Measurements from ENCODE around the gene TRIP4.
A peak's percentile ranks its signal among the peaks of the same experiment; 100 is the strongest.
"Not testable (repeated sequence)": the region's sequence is repeated elsewhere in the genome, so short reads cannot be mapped to it uniquely, and the experiment has no call there.

TRIP4 gene

DNA sequence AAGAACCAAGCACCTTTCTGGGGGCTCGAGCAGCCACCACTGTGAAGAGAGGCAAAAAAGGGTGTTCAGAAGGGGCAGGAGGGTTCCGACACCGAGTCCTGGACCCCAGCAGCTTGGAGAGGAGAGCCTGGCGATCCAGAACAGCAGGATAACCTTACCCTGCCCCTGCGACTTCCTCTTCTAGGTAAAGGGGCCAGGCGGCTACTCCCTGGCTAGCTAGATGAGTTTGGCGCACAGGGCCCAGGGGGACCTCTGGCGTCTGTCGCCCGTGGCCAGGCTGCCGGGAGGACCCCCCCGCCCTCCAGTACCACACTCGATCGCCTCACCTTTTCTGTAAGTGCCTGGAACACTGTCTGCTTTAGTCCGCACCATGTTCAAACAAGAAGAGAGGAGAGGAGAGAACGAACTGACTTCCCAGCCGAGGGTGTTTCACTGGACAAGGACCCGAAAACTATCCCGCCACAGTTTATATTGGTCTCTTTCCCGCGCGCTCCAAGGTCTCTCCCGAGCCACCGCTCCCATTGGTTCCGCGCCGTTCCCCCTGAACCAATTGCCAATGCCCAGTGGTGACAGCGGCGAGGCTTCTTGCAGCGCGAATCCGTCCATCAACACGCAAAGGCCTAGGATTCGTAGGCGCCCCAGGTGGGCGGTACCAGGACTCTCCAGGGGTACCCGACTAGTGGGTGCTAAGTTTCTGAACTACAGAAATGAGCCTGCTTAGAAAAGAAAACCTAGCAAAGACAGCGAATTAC lies 6.5 kb upstream of the TRIP4 start, which contains the start of gene PCLAF:
Gene PCLAF, minus strand, starts transcription at position 442 of the 752 bp plus-strand sequence. Its CDS starts 70 bp downstream, at position 372.
- peak; percentile 97 for DNase-seq (ENCODE audit: low spot score)

DNA sequence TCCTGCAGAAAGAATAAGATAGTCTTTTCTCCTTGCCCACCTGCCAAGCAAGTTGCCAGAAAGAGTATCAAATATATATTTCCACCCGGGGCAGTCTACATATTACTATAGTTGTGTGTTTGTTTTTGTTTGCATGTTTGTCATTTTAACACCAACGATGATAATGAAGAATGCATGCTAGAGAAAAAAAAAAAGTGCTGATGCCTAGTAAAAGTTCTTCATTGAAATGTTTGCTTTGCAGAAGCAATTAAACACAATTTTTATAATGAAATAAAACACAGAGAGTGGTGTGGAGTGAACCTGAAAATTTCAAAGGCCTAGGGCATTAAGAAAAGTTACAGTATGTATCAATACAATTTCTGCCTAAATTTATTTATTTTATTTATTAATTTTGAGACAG lies 3.9 kb upstream of the TRIP4 start:
- DNase-seq (ENCODE audit: low spot score): no peak

DNA sequence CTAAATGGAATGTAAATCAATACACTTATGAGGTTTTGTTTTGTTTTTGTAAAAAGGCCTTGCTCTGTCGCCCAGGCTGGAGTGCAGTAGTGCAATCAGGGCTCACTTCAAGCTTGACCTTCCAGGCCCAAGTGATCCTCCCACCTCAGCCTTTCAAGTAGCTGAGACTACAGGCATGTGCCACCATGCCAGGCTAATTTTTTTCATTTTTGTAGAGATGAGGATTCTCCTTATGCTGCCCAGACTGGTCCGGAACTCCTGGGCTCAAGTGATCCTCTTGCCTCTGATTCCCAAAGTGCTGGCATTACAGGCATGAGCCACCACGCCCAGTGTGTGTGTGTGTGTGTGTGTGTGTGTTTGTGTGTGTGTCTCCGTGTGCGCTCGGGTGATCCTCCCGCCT lies 1.3 kb upstream of the TRIP4 start:
- no peak for DNase-seq (ENCODE audit: low spot score)

DNA sequence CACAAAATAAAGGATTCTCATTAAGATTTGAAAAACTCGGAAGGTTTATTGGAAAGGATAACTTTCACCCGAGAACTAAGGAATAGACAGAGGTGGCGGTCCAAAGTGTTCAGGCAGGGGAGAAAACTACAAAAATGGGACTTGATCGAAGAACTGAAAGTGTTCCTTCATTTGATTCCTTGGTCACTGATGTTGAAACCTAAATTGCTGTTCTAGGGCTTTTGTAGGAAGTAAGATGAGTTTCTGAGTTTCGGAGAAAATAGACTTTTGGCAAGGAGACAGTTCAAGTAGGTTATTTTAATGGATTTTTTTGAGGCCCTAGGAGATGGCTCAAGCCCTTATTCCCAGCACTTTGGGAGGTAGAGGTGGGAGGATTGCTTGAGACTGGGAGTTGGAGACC lies 1.4 kb downstream of the TRIP4 start:
- DNase-seq (ENCODE audit: low spot score): no peak

DNA sequence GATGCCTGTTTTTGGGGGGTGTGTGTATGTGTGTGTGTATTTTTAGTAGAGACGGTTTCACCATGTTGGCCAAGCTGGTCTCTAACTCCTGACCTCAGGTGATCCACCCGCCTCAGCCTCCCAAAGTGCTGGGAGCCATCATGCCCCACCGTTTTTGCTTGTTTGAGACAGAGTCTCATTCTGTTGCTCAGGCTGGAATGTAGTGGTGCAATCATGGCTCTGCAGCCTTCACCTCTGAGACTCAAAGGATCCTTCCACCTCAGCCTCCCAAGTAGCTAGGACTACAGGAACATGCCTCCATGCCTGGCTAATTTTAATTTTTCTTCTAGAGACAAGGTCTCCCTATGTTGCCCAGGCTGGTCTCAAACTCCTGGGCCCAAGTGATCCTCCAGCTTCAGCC lies 4.8 kb downstream of the TRIP4 start:
- DNase-seq (ENCODE audit: low spot score): not testable (repeated sequence)

DNA sequence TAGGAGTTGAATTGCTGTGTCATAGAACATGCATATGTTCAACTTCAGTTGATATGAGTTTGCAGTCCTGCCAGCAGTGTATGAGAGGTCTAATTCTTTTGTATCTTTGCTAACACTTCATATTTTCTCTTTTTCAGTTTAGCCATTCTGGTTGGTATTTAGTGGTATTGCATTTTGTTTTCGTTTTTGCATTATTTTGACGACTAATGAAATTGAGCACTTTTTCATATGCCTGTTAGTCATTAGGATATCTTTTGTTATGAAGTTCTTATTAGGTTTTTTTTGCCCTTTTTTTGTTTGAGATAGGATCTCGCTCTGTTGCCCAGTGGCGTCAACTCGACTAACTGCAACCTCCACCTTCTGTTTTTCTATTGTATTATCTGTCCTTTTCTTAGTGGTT lies 9.2 kb downstream of the TRIP4 start:
- no peak for DNase-seq (ENCODE audit: low spot score)

DNA sequence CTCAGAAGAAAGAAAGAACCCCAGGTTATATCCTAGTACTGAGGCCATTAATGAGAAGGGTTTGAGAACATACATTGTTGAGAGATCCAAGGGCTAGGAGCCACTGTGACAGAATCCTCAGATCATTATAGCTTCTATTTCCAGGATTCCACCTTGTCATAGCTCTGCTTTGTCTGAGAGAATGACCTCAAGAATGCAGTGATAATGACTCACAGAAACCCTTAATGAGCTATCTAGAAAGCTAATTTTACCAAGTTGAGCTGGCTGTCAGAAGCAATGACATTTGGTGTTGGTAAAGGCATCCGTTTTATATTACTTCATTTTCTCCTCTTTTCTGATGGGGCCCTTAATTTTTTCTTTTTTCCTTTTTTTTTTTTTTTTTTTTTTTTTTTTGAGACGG lies 10.9 kb downstream of the TRIP4 start:
- DNase-seq (ENCODE audit: low spot score): peak; percentile 5

DNA sequence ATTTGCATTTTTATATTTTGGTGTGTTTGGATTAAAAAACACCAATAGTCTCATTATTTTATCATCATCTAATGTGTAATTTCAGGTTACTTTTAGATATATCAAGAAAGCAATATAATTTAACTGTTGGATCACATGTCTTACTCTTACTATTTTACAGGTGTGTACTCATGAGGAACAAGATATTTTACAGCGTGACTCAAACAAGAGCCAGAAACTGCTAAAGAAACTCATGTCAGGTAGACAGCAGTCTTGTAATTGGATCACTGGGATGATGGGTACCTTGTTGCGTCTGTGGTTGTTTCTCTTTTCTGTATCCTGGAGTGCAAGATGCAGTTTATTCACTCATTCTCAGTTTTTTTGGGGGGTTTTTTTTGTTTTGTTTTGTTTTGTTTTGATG lies 12.9 kb downstream of the TRIP4 start:
- no peak for DNase-seq (ENCODE audit: low spot score)

DNA sequence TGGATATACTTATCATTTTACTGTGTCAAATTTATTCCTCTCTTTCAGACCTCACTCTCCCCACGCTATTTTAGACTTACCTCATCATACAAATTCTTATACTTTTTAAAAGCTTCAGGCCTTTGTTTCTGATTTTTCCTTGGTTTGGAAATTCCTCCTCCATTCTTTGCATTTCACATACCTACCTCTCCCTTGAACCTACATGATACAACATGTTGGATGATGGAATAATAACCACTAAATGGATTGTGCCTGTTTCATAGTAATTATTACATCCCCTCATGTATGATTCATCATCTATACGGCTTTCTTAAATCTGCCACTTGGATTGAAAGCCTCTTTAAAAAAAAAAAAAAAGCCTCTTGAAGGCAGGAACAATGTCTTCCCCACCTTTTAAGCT lies 24.6 kb downstream of the TRIP4 start:
- no peak for DNase-seq (ENCODE audit: low spot score)

DNA sequence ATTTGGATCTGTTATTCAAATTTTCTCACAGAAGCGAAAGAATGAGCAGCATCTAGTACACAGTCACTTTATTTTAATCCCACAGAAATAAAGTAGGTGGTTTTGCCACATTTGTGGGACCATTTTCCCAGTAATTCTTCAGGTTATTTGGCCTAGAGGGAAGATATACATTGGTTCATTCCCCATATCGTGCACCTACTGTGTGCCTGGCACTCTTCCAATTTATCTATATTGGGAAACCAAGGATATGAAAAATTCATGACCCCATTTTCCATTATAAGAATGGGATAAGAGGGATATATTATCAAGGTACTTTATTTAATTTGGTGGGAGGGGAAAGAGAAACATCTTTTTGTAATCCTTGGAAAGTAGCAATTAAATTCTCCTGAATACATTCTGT lies 35.1 kb downstream of the TRIP4 start:
- no peak for DNase-seq (ENCODE audit: low spot score)

DNA sequence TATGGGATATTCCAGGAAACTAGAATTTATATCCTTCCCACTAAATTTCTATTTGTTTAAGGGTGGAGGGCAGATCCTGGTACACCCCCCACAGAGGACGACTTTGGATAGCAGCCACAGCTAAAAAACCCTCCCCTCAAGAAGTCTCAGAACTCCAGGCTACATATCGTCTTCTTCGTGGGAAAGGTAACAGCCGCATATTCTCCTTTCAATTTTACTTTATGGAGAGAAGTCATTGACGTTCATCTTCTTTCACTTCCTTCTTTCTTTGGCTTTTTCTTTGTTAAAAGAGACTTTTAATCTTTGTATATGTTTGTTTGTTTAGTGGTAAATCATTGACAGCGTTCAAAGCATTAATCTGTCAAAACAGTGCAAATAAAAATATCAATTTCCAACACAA lies 36.3 kb downstream of the TRIP4 start:
- no peak for DNase-seq (ENCODE audit: low spot score)

DNA sequence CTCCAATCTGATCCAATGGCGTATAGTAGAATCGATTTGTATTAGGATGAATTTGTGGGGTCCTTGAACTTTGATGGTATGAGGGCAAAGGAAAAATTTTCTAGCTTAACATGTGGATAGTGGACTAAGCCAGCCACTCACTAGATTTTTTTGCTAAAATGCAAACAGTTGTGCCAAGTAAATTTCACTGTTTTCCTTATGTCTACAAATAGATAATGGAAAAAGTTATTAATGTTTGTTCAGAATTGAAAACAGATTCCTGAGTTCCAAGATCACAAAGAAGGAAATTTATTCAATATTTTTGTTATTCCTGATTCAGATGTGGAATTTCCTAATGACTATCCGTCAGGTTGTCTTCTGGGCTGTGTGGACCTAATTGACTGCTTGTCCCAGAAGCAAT lies 37.6 kb downstream of the TRIP4 start:
- no peak for DNase-seq (ENCODE audit: low spot score)

DNA sequence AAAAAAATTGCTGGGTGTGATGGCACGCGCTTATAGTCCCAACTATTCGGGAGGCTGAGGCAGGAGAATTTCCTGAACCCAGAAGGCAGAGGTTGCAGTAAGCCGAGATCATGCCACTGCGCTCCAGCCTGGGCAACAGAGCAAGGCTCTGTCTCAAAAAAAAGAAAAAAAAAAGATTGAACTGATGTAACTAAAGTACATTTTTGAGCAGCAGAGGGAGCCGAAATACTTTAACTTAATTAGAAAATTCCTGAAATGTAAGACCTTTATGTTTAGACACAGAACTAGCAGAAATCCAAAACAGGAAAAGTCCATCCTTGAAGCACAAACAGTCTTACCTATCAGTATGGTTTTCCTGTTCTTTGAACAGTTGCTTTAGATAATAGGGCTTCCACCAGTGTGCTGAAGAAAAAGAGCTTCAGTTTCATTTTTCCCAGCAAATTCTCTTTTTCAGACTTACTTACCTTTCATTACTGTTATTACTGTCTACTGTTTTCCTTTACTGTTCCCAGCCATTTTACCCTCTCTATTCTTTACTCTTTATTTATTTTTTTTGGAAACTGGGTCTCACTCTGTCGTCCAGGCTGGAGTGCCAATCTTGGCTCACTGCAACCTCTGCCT lies 39.3 kb downstream of the TRIP4 start:
- DNase-seq (ENCODE audit: low spot score): peak; percentile 25

DNA sequence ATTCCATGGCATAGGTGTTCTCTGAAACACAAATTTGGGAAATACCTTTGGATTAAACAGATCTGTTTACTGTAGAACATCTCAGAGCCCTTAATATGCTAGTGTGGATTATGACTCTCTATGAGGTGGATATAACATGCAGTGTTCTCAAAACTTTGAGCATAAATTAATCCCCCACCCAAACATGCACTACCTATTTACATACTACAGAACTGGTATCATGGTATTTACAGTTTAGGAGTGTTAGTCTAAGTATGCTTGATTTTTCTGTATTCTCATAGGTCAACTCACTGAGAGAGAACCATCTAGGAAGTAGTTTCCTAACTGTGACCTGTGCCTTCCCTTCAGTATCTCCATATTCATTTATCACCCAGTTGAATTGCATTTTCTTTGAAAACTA lies 41.8 kb downstream of the TRIP4 start:
- no peak for DNase-seq (ENCODE audit: low spot score)

DNA sequence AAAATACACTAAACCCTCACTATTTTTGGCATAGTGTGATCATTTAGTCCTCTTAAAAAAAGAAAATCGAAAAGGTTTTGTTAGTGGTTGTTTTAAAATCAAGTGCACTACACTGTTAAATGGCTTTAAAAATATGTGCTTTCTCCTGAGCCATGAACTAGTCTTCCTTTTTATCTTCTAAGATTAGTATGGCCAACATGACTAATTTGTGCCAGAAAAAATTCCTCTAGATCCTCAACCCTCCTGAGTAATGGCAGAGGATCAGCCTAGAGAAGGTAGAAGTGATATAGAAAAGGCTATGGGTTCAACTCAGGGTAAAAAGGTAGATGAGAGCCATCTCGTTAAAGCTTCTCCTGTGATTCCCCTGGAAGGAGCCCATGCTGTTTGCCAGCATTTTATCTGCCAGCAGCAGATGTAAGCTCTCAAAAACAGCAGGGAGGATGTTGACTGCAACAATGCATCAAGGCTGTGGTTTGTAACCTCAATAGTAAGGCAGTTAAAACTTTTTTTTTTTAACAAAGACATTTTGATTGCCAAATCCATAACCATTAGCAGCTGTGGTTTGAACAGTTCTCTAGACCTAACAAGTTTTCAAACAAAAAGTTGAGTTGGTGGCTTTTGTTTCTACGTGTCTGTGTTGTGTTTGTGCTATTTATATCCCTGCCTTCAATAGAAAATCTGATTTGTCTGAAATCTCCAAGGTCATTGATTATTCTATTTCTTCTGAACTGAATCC lies 42.5 kb downstream of the TRIP4 start:
- DNase-seq (ENCODE audit: low spot score): peak; percentile 81

DNA sequence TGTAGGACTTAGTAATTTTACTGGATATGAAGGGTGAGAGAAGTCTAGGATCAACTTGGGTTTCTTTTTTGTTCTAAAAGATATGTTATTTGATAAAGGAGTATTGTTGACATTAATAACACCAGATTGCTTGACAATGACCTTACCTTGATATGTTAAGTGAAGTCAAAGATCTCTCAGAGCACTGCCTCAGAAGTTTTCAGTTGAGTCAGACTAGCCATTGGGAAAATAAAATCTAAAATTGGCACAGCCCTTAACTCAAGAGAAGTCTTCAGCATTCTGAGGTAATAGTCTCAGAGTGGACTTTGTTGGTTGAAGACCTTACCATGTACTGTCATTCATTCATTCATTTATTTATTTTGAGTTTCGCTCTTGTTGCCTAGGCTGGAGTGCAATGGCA lies 50.3 kb downstream of the TRIP4 start:
- DNase-seq (ENCODE audit: low spot score): no peak

DNA sequence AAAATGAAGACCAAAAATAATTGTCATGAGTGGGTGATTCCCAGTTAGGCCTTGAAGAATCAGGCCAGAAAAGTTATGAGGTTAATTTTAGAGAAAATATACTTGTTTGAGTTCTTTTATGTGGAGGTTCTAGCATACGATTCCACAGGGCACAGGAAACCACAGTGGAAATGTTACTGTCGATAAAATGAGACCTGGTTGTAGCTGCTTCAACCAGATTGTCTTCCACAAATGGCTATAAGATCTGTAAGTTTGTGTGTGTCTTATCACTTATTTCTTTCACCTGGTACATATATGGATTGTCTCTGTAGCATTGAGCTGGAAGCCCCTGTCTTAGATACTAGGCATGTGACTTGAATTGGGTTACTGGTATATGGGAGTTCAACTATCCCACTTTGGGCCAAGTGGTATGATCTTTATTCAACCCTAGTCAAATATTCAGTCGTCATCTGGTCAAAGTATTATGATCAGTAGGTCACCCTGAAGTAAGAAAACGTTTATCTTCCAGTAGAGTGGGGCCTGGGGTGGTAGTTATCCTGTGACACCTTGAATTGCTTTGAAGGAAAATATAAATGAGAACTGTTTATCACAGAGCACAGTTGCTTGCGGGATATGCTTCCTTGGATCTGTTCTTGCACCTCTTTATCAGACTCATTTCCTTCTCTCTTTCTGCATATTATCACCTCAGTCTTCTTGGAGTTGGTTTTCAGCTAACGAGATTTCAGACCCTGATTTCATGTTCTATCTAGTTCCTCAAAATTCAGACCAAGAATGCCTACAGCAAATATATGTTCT lies 51.2 kb downstream of the TRIP4 start:
- no peak for DNase-seq (ENCODE audit: low spot score)

DNA sequence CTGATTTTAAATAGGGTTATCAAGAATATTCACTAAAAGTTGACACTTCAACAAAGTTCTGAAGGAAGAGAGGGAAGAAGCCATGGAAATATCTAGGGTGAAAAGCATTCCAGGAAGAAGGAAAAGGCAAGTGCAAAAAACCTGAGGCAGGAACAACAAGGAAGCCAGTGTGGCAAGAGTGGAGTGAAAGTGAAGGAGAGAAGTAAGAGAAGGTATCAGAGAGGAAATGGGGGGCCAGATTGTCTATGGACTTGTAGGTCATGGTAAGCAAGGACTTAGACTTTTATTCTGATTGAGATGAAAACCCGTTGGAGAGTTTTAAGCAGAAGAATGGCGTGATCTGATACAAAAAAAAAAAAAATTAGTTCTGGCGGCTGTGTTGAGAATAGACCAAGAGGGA lies 54.2 kb downstream of the TRIP4 start:
- DNase-seq (ENCODE audit: low spot score): no peak

DNA sequence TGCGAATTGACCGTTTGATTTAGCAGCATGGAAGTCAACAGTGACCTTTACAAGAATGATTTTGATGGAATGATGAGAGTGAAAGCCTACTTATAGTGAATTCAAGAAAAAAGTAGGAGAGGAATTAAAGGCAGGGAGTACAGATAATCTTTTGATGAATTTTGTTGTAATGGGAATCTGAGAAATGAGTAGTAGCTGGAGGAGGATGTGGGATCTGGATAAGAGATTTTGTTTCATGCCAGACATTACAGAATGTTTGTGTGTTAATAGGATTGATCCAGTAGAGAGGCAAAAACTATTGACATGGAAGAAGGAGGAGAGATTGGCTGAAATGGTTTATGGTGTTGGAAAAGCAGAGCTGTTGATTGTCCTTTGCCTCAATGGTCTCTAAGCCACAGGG lies 55.4 kb downstream of the TRIP4 start:
- DNase-seq (ENCODE audit: low spot score): peak; percentile 18

DNA sequence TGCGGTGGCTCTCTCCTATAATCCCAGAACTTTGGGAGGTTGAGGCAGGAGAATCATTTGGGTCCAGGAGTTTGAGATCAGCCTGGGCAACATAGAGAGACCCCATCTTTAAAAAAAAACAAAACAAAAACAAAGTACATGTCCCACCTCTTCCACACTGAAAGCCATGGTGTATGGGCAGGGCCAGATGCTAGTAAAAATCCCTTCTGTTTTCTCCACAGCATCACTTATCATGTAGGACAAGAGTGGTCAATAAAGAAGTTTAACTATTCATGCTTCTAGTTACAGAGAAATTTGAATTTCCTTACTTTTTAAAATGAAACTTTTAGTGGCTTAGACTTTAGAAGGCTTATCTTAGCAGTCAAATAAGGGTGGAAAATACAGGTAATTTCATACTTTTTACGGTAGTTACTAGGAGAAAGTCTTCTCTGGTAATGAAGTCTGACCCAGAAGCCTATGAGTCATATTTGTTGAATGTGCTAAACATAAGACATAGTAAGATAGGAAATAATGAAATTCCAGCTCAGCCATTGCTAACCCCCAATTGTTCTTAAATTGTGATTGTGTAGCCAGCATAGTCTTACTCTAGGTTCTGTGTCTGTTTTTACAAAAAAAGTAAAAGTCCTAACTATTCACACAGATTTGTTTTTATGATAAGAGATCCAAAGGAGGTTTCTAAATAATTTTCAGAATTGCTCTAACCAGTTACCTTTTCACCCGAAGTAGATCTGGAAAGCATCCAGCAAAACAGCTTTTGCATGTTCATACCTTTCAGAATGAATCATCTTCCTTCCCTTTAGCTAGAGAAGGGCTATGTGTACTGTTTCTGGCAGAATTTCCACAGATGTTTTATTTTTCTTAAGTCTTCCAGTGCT lies 56.3 kb downstream of the TRIP4 start:
- peak; percentile 68 for DNase-seq (ENCODE audit: low spot score)

DNA sequence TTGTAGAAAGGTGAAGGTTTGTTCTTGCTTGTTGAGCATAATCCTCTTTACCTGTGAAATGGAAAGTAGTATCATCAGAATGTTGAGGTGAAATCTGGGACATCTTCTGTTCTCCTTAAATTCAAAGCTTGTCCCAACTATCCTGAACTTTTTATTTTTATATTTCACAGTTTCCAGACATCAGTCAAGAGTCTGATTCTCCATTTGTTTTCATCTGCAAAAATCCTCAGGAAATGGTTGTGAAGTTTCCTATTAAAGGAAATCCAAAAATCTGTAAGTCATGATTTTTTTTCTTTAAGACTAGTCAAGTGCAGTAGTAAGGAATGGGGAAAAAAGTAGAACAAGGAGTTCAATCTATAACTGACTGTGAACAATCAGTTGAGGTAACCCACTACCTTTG lies 57.2 kb downstream of the TRIP4 start:
- no peak for DNase-seq (ENCODE audit: low spot score)
